HepG2 (cell line): ENCODE data around the gene SLC13A5. TPM values are rescaled to one million over a fixed set of nuclear protein-coding genes. Genes with fewer than 3 reads are reported as not detected.

ENCODE experiments used
- ATAC-seq: fragments of 200-7000 bp; cut with Tn5 transposase; 3 replicates; pipeline ENCODE4 v1.9.1; 2020; ENCODE audit warnings: mild to moderate bottlenecking, moderate library complexity
- BruUV-seq: library from RNA; stranded (reverse); fragments of 400-500 nt; replicated peaks from 2 replicates; lab custom pipeline; 2021; lab: Mats Ljungman, UMichigan
- CTCF ChIA-PET: fragments of 300-600 bp; formaldehyde crosslinking; extraction: SDS; loops from one replicate; lab custom pipeline; 2021; ENCODE audit warnings: low total read pairs, inconsistent platforms, low intra/inter-chr PET ratio; lab: Yijun Ruan, JAX
- POLR2A ChIA-PET: fragments of 350-600 bp; sonication (Branson Sonifier 250); formaldehyde crosslinking; loops from one replicate; lab custom pipeline; 2020; ENCODE audit warnings: antibody characterized with exemption, inconsistent platforms; lab: Yijun Ruan, JAX
- DNase-seq: peaks from one replicate; pipeline ENCODE4 v3.0.0-alpha.2; 2015; ENCODE audit warnings: low spot score
- FAIRE-seq: peaks from 3 replicates; lab custom pipeline; 2011; peaks lifted over from hg19 to GRCh38; lab: Jason Lieb, UNC
- H2AFZ ChIP-seq: one replicate; pipeline ENCODE4 v1.6.1; 2011; ENCODE audit warnings: low read length, inconsistent platforms
- H3K27ac ChIP-seq: fragments of 300-600 bp; 3 replicates; pipeline ENCODE4 v1.8.0; 2011; ENCODE audit warnings: mixed run types, mild to moderate bottlenecking, mixed read lengths, low read length, inconsistent platforms; ENCODE audit not compliant: insufficient read depth; ENCODE audit errors: extremely low read length
- H3K27me3 ChIP-seq, 2 experiments: fragments of 200-600 bp in 1 of 2; 2 replicates in 1 of 2; 3 replicates in 1 of 2; pipeline versions ENCODE4 v1.6.0 to v1.8.0; 2011; ENCODE audit warnings: low read length in 2 of 2, mild to moderate bottlenecking in 2 of 2, moderate library complexity in 2 of 2, inconsistent platforms in 1 of 2; ENCODE audit not compliant: insufficient read depth in 2 of 2, control insufficient read depth in 1 of 2
- H3K36me3 ChIP-seq, 2 experiments: fragments of 200-600 bp in 1 of 2; replicated peaks in 1 of 2; 2 replicates in 1 of 2; 3 replicates in 1 of 2; pipeline versions ENCODE4 v1.5.1 to v1.8.0; 2011; ENCODE audit warnings: low read length in 2 of 2, inconsistent platforms in 1 of 2; ENCODE audit not compliant: insufficient read depth in 2 of 2, control insufficient read depth in 1 of 2
- H3K4me1 ChIP-seq: 2 replicates; pipeline ENCODE4 v1.5.1; 2012; ENCODE audit warnings: low read length, inconsistent platforms; ENCODE audit not compliant: insufficient read depth
- H3K4me2 ChIP-seq: 2 replicates; pipeline ENCODE4 v1.6.0; 2011; ENCODE audit warnings: low read depth, low read length, inconsistent platforms
- H3K4me3 ChIP-seq, 3 experiments: fragments of 200-600 bp in 1 of 3; sonication (generic), shearing (Covaris generic) in 1 of 3; replicated peaks in 1 of 3; 2 replicates each; pipeline ENCODE4 v1.5.1; 2011 to 2016; ENCODE audit warnings: low read length in 3 of 3, inconsistent platforms in 2 of 3, low read depth in 2 of 3, mild to moderate bottlenecking in 2 of 3, control low read depth in 1 of 3, mixed read lengths in 1 of 3; ENCODE audit not compliant: insufficient read depth in 1 of 3
- H3K79me2 ChIP-seq: one replicate; pipeline ENCODE4 v1.6.1; 2011; ENCODE audit warnings: low read length, inconsistent platforms; ENCODE audit not compliant: insufficient read depth
- H3K9ac ChIP-seq: 2 replicates; pipeline ENCODE4 v1.6.0; 2011; ENCODE audit warnings: mild to moderate bottlenecking, low read depth, low read length, inconsistent platforms; ENCODE audit not compliant: insufficient read depth
- H3K9me3 ChIP-seq: 2 replicates; pipeline ENCODE4 v1.5.1; 2012; ENCODE audit warnings: mild to moderate bottlenecking, low read length
- H4K20me1 ChIP-seq: 2 replicates; pipeline ENCODE4 v1.6.0; 2011; ENCODE audit warnings: inconsistent platforms, mild to moderate bottlenecking, low read length, moderate library complexity; ENCODE audit not compliant: insufficient read depth
- ARID2 ChIP-seq: sonication (generic); formaldehyde crosslinking; IDR thresholded peaks from 2 replicates; pipeline ENCODE4 v1.8.1; 2022; ENCODE audit warnings: mild to moderate bottlenecking, missing genetic modification reagents, borderline replicate concordance
- HNF4A ChIP-seq: sonication (generic); formaldehyde crosslinking; IDR thresholded peaks from 2 replicates; pipeline ENCODE4 v1.4.0; 2020; ENCODE audit warnings: missing genetic modification reagents
- HNRNPH1 ChIP-seq: fragments of 200-400 bp; formaldehyde crosslinking; optimal IDR thresholded peaks from 2 replicates; pipeline ENCODE3; 2017; ENCODE audit warnings: mild to moderate bottlenecking, low read depth, low read length
- MIER2 ChIP-seq: IDR thresholded peaks from 2 replicates; pipeline ENCODE4 v1.6.1; 2016; ENCODE audit warnings: missing biosample characterization, missing genetic modification reagents
- NFYB ChIP-seq: sonication (generic); formaldehyde crosslinking; IDR thresholded peaks from 2 replicates; pipeline ENCODE4 v1.4.0; 2020; ENCODE audit warnings: missing genetic modification reagents
- POGZ ChIP-seq: sonication (generic); formaldehyde crosslinking; IDR thresholded peaks from 2 replicates; pipeline ENCODE4 v1.4.0; 2020; ENCODE audit warnings: mild to moderate bottlenecking, missing genetic modification reagents
- SAP130 ChIP-seq: IDR thresholded peaks from 2 replicates; pipeline ENCODE4 v1.6.1; 2016; ENCODE audit warnings: low read depth
- SPEN ChIP-seq: sonication (generic); formaldehyde crosslinking; IDR thresholded peaks from 2 replicates; pipeline ENCODE4 v1.5.1; 2020; ENCODE audit warnings: low read depth, mild to moderate bottlenecking, missing genetic modification reagents
- THAP9 ChIP-seq: sonication (generic); formaldehyde crosslinking; IDR thresholded peaks from 2 replicates; pipeline ENCODE4; 2020; ENCODE audit warnings: missing genetic modification reagents, mild to moderate bottlenecking, borderline replicate concordance
- ZFP62 ChIP-seq: sonication (generic); formaldehyde crosslinking; IDR thresholded peaks from 2 replicates; pipeline ENCODE4 v1.4.0; 2020; ENCODE audit warnings: missing genetic modification reagents
- ZFP91 ChIP-seq: sonication (generic); formaldehyde crosslinking; IDR thresholded peaks from 2 replicates; pipeline ENCODE4 v1.9.0; 2022; ENCODE audit warnings: missing genetic modification reagents, mild to moderate bottlenecking, borderline replicate concordance
- ZMYM2 ChIP-seq: sonication (generic); formaldehyde crosslinking; IDR thresholded peaks from 2 replicates; pipeline ENCODE4 v1.8.0; 2022; ENCODE audit warnings: mild to moderate bottlenecking, missing genetic modification reagents
- ZNF280D ChIP-seq: sonication (generic); formaldehyde crosslinking; IDR thresholded peaks from 2 replicates; pipeline ENCODE4 v1.5.1; 2020; ENCODE audit warnings: mild to moderate bottlenecking, missing genetic modification reagents
- ZNF329 ChIP-seq: sonication (generic); formaldehyde crosslinking; IDR thresholded peaks from 2 replicates; pipeline ENCODE4 v1.9.0; 2021; ENCODE audit warnings: low read depth, mild to moderate bottlenecking, missing genetic modification reagents
- ZNF354B ChIP-seq: sonication (generic); formaldehyde crosslinking; IDR thresholded peaks from 2 replicates; pipeline ENCODE4 v1.8.0; 2022; ENCODE audit warnings: mild to moderate bottlenecking, missing genetic modification reagents
- ZNF563 ChIP-seq: sonication (generic); formaldehyde crosslinking; IDR thresholded peaks from 2 replicates; pipeline ENCODE4 v1.8.0; 2022; ENCODE audit warnings: mild to moderate bottlenecking, moderate library complexity, missing genetic modification reagents
- ZNF605 ChIP-seq: sonication (generic); formaldehyde crosslinking; IDR thresholded peaks from 2 replicates; pipeline ENCODE4 v1.8.0; 2022; ENCODE audit warnings: mild to moderate bottlenecking, missing genetic modification reagents
- ZNF839 ChIP-seq: sonication (generic); formaldehyde crosslinking; IDR thresholded peaks from 2 replicates; pipeline ENCODE4 v1.4.0; 2020; ENCODE audit warnings: missing genetic modification reagents, mild to moderate bottlenecking, borderline replicate concordance
- ZSCAN20 ChIP-seq: sonication (generic); formaldehyde crosslinking; IDR thresholded peaks from 2 replicates; pipeline ENCODE4 v1.4.0; 2020; ENCODE audit warnings: missing genetic modification reagents, mild to moderate bottlenecking, borderline replicate concordance
- WGBS: methylation state at CpG from one replicate; pipeline ENCODE4 v1.1.6; 2017; ENCODE audit warnings: low lambda C conversion rate; 5-methylcytosine and 5-hydroxymethylcytosine counted together
- in situ Hi-C: cut with HindIII; loops from 2 replicates; pipeline ENCODE4 v1.10.0; 2017; ENCODE audit warnings: low pct_unique_long_range_greater_than_20kb; ENCODE audit not compliant: extremely low pct_ligation_motif_present
- intact Hi-C: fragments of 100-400 bp; cut with micrococcal nuclease; formaldehyde crosslinking; loops from one replicate; pipeline ENCODE4 v1.10.0; 2022; ENCODE audit not compliant: unreplicated experiment
- polyA plus RNA-seq, 8 experiments: library from polyadenylated mRNA; depleted of rRNA in 3 of 8; stranded (reverse) in 7 of 8; unstranded in 1 of 8; fragments of >200 nt; fragmentation: Illumina TruSeq in 4 of 8; extraction: Trizol in 4 of 8; gene quantifications; 2 replicates each; pipeline versions ENCODE4 v1.2.1 to v1.2.3, GENCODE V29; 2011 to 2016; ENCODE audit warnings: low read depth in 4 of 8, missing spikeins in 1 of 8, mixed read lengths in 1 of 8; ENCODE audit not compliant: insufficient read depth in 1 of 8
- total RNA-seq, 5 experiments: library from RNA; depleted of rRNA; stranded (reverse); fragments of >200 nt; fragmentation: Illumina TruSeq; extraction: Trizol; gene quantifications; 2 replicates each; pipeline ENCODE4 v1.2.3, GENCODE V29; 2016; ENCODE audit warnings: low read depth in 1 of 5

Gene SLC13A5
- total and polyA plus RNA-seq, 2 of the 13 experiments (the other 11 are each of a cell fraction or from before 2014, with no cell fraction given), result 42.8 to 310 TPM

DNA sequence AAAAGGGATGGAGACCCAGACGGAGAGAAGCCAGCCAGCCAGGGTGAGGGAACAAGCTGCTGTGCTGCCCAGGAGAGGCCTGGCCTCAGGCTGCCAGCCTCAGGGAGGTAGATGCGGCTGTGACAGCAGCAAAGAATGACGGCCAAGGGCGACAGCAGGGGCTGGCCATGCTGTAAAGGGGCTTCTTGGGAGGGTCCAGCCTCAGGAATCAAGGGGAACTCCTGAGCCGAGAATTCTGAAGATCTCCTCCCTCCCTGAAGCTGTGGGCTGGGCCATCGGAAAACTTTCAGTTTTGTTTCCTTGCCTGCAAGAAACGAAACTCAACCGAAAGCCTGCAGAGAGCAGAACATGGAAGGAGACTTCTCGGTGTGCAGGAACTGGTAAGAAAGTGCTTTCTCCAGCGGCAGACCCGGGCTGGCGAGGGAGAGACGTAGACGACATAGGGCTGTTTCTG is 42.6 kb upstream of the SLC13A5 start, which contains the start of gene XAF1:
TSS of gene XAF1 (plus strand) at position 316 of the 454 bp plus-strand sequence. CDS start at position 349, 33 bp downstream.
- H3K9me3 ChIP-seq, result no peaks in the 10 kb centered on the region
- FAIRE-seq, result no peak
- no TSS peak for BruUV-seq
- in situ Hi-C loops, result no loop called here
- H3K4me3 ChIP-seq, result peak within 1 kb of the TSS; percentile 38 to 60 (median 59); a peak in 5 of 6 replicates
- H4K20me1 ChIP-seq, result no peaks in the 10 kb centered on the region
- H3K27me3 ChIP-seq, result no peaks in the 10 kb centered on the region
- H3K27ac ChIP-seq, result no peak within 1 kb of the TSS
- peak within 1 kb of the TSS; percentile 76 for H3K4me2 ChIP-seq
- no peaks in the 10 kb centered on the region for H3K79me2 ChIP-seq
- peak within 1 kb of the TSS; percentile 65 for H2AFZ ChIP-seq
- H3K9ac ChIP-seq, result peak within 1 kb of the TSS; percentile 61
- ChIA-PET POLR2A (interaction anchor here (0.8 to 1.6 kb wide), 6 partner anchors 9 to 280 kb away, joined by 3 to 6 read pairs (median 3); partner anchors contain the start of genes SLC13A5 and SLC16A13), CTCF (no interaction called here)
- H3K4me1 ChIP-seq, result peaks cover 48% of the 10 kb centered on the region
- no peaks in the 10 kb centered on the region for H3K36me3 ChIP-seq
- peak; percentile 51 for ATAC-seq
- 28% methylated on average over 12 of the region's 14 CpGs for WGBS
- DNase-seq, result no peak
- intact Hi-C loops, result no loop called here
- no peak for TF ChIP-seq THAP9
- TF ChIP-seq ZFP91 (CRISPR knock-in tag), result peak; percentile 37; the same call in 1 of the 2 replicates
- no peak for TF ChIP-seq ZNF329
- TF ChIP-seq ZMYM2 (CRISPR knock-in tag), result no peak
- TF ChIP-seq ZNF280D (CRISPR knock-in tag), result no peak
- TF ChIP-seq NFYB (CRISPR knock-in tag), result no peak
- TF ChIP-seq HNRNPH1, result no peak
- TF ChIP-seq POGZ, result no peak
- TF ChIP-seq ZNF605 (CRISPR knock-in tag), result peak; percentile 59; the same call in 1 of the 2 replicates
- no peak for TF ChIP-seq ZFP62 (CRISPR knock-in tag)
- TF ChIP-seq ZNF354B (CRISPR knock-in tag), result 0 out of 2 replicates have a peak, but pooled peaks have one; percentile 33
- TF ChIP-seq ARID2, result no peak
- TF ChIP-seq MIER2 (CRISPR knock-in tag), result no peak
- no peak for TF ChIP-seq ZNF839
- TF ChIP-seq HNF4A, result no peak
- no peak for TF ChIP-seq ZNF563
- TF ChIP-seq SPEN (CRISPR knock-in tag), result 0 out of 2 replicates have a peak, but pooled peaks have one; percentile 18
- TF ChIP-seq ZSCAN20 (CRISPR knock-in tag), result no peak
- no peak for TF ChIP-seq SAP130
